SK-N-SH (cell line): Measurements from ENCODE around the gene IFNL1. TPM values are rescaled to one million over a fixed set of nuclear protein-coding genes. Genes with fewer than 3 reads are reported as not detected.

Experiments
- CTCF ChIA-PET: fragments of 300-600, 350-600 bp; formaldehyde crosslinking; extraction: SDS; loops from one replicate; lab custom pipeline; 2021; lab: Yijun Ruan, JAX
- POLR2A ChIA-PET: fragments of 350-600 bp; sonication (Branson Sonifier 250); formaldehyde crosslinking; extraction: SDS; loops from one replicate; lab custom pipeline; 2020; ENCODE audit warnings: antibody characterized with exemption, inconsistent platforms; lab: Yijun Ruan, JAX
- DNase-seq: peaks from one replicate; pipeline ENCODE4 v3.0.0; 2012
- H2AFZ ChIP-seq: fragments of 200-600 bp; sonication (generic); 2 replicates; pipeline ENCODE4 v1.8.1; 2016; ENCODE audit warnings: antibody characterized with exemption, mild to moderate bottlenecking, low read depth
- H3F3A ChIP-seq: fragments of 200-600 bp; sonication (generic); replicated peaks from 2 replicates; pipeline ENCODE3; 2016; ENCODE audit warnings: antibody characterized with exemption, mild to moderate bottlenecking; ENCODE audit not compliant: insufficient read depth
- H3K27ac ChIP-seq, 2 experiments: fragments of 200-500 bp in 1 of 2; fragments of 200-600 bp in 1 of 2; sonication (Bioruptor generic) in 1 of 2; sonication (generic), shearing (Covaris generic) in 1 of 2; 2 replicates each; pipeline versions ENCODE4 v1.5.1 to v1.6.1; 2014 to 2016; ENCODE audit warnings: low read depth in 2 of 2, inconsistent platforms in 1 of 2, low read length in 1 of 2, mild to moderate bottlenecking in 1 of 2, mixed read lengths in 1 of 2
- H3K27me3 ChIP-seq: fragments of 200-600 bp; sonication (generic), shearing (Covaris generic); 2 replicates; pipeline ENCODE4 v1.6.1; 2016; ENCODE audit warnings: mixed run types; ENCODE audit not compliant: insufficient read depth
- H3K36me3 ChIP-seq, 2 experiments: fragments of 200-500 bp in 1 of 2; fragments of 200-600 bp in 1 of 2; sonication (Bioruptor generic) in 1 of 2; sonication (generic) in 1 of 2; replicated peaks in 1 of 2; 2 replicates each; pipeline versions ENCODE3 to v1.5.1; 2014 to 2016; ENCODE audit warnings: low read length in 1 of 2, mild to moderate bottlenecking in 1 of 2; ENCODE audit not compliant: insufficient read depth in 2 of 2, control insufficient read depth in 1 of 2
- H3K4me1 ChIP-seq, 2 experiments: fragments of 200-500 bp in 1 of 2; fragments of 200-600 bp in 1 of 2; sonication (Bioruptor generic) in 1 of 2; sonication (generic), shearing (Covaris generic) in 1 of 2; 2 replicates each; pipeline versions ENCODE4 v1.5.1 to v1.6.1; 2014 to 2016; ENCODE audit warnings: low read depth in 1 of 2, low read length in 1 of 2, mixed run types in 1 of 2; ENCODE audit not compliant: insufficient read depth in 2 of 2, control insufficient read depth in 1 of 2
- H3K4me2 ChIP-seq: fragments of 200-600 bp; sonication (generic), shearing (Covaris generic); 2 replicates; pipeline ENCODE4 v1.6.1; 2017; ENCODE audit warnings: mixed run types
- H3K4me3 ChIP-seq, 2 experiments: fragments of 200-500 bp in 1 of 2; fragments of 200-600 bp in 1 of 2; sonication (Bioruptor generic) in 1 of 2; sonication (generic), shearing (Covaris generic) in 1 of 2; 2 replicates each; pipeline versions ENCODE4 v1.5.1 to v1.8.1; 2014 to 2016; ENCODE audit warnings: low read depth in 2 of 2, inconsistent platforms in 1 of 2, low read length in 1 of 2, mild to moderate bottlenecking in 1 of 2, mixed read lengths in 1 of 2, moderate library complexity in 1 of 2
- H3K79me2 ChIP-seq: fragments of 200-600 bp; sonication (generic); 2 replicates; pipeline ENCODE4 v1.8.1; 2017; ENCODE audit warnings: mild to moderate bottlenecking; ENCODE audit not compliant: insufficient read depth
- H3K9ac ChIP-seq: fragments of 200-600 bp; sonication (generic); 2 replicates; pipeline ENCODE4 v1.6.1; 2017; ENCODE audit warnings: mixed run types
- H3K9me2 ChIP-seq: fragments of 200-600 bp; sonication (generic); 2 replicates; pipeline ENCODE4 v1.6.1; 2017; ENCODE audit warnings: mixed run types
- H3K9me3 ChIP-seq: fragments of 200-600 bp; sonication (generic); 2 replicates; pipeline ENCODE4 v1.6.1; 2017; ENCODE audit warnings: mixed run types, mild to moderate bottlenecking, moderate library complexity
- H4K20me1 ChIP-seq: fragments of 200-600 bp; sonication (generic); 2 replicates; pipeline ENCODE4 v1.6.1; 2017; ENCODE audit warnings: mild to moderate bottlenecking, mixed run types; ENCODE audit not compliant: insufficient read depth
- CHD2 ChIP-seq: fragments of 150-350 bp; IDR thresholded peaks from 2 replicates; pipeline ENCODE4 v1.6.1; 2018; ENCODE audit warnings: low read length; ENCODE audit not compliant: partially characterized antibody
- EP300 ChIP-seq, 2 experiments: IDR thresholded peaks; 2 replicates each; pipeline versions ENCODE4 v1.4.0 to v1.6.1; 2012; ENCODE audit warnings: borderline replicate concordance in 1 of 2, low read depth in 1 of 2, low read length in 1 of 2
- GABPA ChIP-seq: IDR thresholded peaks from 2 replicates; pipeline ENCODE4 v1.4.0; 2012; ENCODE audit warnings: low read depth, mild to moderate bottlenecking
- GATA2 ChIP-seq: sonication (generic); formaldehyde crosslinking; IDR thresholded peaks from 2 replicates; pipeline ENCODE4 v1.5.0; 2020; ENCODE audit warnings: mild to moderate bottlenecking, missing genetic modification reagents
- MEF2A ChIP-seq: IDR thresholded peaks from 2 replicates; pipeline ENCODE4 v1.4.0; 2012; ENCODE audit warnings: low read depth, borderline replicate concordance
- MXI1 ChIP-seq: IDR thresholded peaks from 2 replicates; pipeline ENCODE4 v1.6.1; 2012; ENCODE audit warnings: mild to moderate bottlenecking, low read depth, low read length, improper control_type of control experiment
- NFIC ChIP-seq: IDR thresholded peaks from 2 replicates; pipeline ENCODE4 v1.4.0; 2012; ENCODE audit warnings: borderline replicate concordance
- POLR2AphosphoS5 ChIP-seq: IDR thresholded peaks from 2 replicates; pipeline ENCODE4 v1.6.1; 2012; ENCODE audit warnings: low read depth, low read length
- RAD21 ChIP-seq: IDR thresholded peaks from 2 replicates; pipeline ENCODE4 v1.6.1; 2012; ENCODE audit warnings: mild to moderate bottlenecking, low read length
- RCOR1 ChIP-seq: fragments of 150-350 bp; IDR thresholded peaks from 2 replicates; pipeline ENCODE4 v1.6.1; 2017; ENCODE audit warnings: antibody characterized with exemption, low read length
- RFX5 ChIP-seq: IDR thresholded peaks from 2 replicates; pipeline ENCODE4 v1.6.1; 2012; ENCODE audit warnings: mild to moderate bottlenecking, improper control_type of control experiment, low read length
- RXRA ChIP-seq: IDR thresholded peaks from 2 replicates; pipeline ENCODE4 v1.4.0; 2012; ENCODE audit warnings: low read depth, mild to moderate bottlenecking, borderline replicate concordance
- SIN3A ChIP-seq: IDR thresholded peaks from 2 replicates; pipeline ENCODE4 v1.6.1; 2012; ENCODE audit warnings: low read depth, mild to moderate bottlenecking, low read length, moderate library complexity, borderline replicate concordance
- SMC3 ChIP-seq: IDR thresholded peaks from 2 replicates; pipeline ENCODE4 v1.6.1; 2012; ENCODE audit warnings: low read depth, low read length, improper control_type of control experiment
- whole genome bisulfite sequencing: methylation state at CpG from one replicate; pipeline ENCODE4 v1.1.6; 2017; ENCODE audit warnings: low lambda C conversion rate; 5-methylcytosine and 5-hydroxymethylcytosine counted together
- polyA plus RNA-seq, 3 experiments: library from polyadenylated mRNA; depleted of rRNA; stranded (reverse); fragments of >200 nt; gene quantifications; 2 replicates each; pipeline ENCODE4 v1.2.3, GENCODE V29; 2012
- TF ChIP-seq, protein P1 (sequence below): fragments of 150-350 bp; IDR thresholded peaks from 2 replicates; pipeline ENCODE4 v1.6.1; 2016; ENCODE audit warnings: mild to moderate bottlenecking, low read depth, low read length
- TF ChIP-seq, protein P2 (sequence below): IDR thresholded peaks from 2 replicates; pipeline ENCODE4; 2012
- TF ChIP-seq, protein P3 (sequence below): IDR thresholded peaks from 2 replicates; pipeline ENCODE4 v1.4.0; 2012; ENCODE audit warnings: low read depth, borderline replicate concordance

Gene IFNL1
- polyA plus RNA-seq, 1 of the 3 experiments (the other 2 are of a cell fraction), result not detected

DNA sequence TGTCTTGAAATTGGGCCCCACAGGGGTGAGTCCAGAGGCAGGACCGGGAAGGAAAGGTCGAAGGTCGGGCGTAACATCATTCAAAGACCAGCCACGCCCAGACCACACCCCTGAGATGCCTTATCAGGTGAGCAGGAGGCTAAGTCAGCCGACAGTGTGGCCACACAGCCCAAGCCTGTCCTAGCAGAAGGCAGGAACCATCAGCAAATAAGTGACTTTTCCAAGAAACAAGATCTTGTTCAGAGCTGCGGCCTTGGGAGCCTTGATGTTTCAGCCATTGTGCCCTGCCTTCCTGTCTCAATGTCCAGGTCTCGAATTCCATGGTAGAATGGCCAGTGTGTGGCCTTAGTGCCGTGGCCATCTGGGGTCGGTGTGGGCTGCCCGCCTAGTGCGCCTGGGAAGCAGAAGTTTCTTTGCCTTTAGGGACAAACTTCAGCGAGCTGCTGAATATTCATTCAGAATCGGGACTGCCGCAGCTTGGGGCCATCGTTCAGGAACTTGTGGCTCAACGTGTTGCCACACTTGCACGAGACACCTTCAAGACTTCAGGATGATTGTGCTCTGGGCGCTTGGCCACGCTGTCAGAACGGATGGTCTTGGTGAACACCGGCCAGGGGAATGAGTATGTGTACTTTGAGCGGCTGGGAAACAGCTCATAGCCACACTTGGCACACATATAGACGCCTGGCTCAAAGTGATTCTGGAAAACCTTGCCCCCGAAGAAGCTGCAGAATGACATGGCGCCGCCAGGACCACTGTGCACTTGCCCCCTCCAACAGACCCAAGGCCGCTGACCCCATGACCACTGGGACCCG, 41.5 kb upstream of the IFNL1 start (continued):
- TF ChIP-seq CHD2, result no peak

DNA sequence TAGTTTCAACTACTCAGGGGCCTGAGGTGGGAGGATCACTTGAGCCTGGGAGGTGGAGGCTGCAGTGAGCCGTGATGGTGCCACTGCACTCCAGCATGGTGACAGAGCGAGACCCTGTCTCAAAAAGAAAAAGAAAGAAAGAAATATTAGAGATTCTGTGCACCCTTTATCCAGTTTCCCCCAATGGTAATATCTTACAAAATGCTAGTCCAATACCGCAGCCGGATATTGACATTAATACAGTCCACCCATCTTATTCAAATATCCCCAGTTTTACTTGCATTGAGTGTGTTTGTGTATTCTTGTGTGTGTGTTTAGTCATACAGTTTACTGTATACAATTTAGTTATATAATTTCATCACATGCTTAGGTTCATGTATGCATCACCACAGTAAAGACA, 39.0 kb upstream of the IFNL1 start:
- POLR2A ChIA-PET, result no interaction called here
- H3K9me3 ChIP-seq, result no peaks in the 10 kb centered on the region
- TF ChIP-seq MXI1 (no peak), EP300 (IDR thresholded peaks at IDR 0.05; ENCODE audit: borderline replicate concordance in 1 of 2, low read depth in 1 of 2, low read length in 1 of 2) (no peak), NFIC (no peak), POLR2AphosphoS5 (no peak), MEF2A (no peak), SIN3A (no peak), RAD21 (no peak), CHD2 (no peak), SMC3 (no peak), GABPA (no peak), RCOR1 (no peak)
- TF ChIP-seq, protein P1, sequence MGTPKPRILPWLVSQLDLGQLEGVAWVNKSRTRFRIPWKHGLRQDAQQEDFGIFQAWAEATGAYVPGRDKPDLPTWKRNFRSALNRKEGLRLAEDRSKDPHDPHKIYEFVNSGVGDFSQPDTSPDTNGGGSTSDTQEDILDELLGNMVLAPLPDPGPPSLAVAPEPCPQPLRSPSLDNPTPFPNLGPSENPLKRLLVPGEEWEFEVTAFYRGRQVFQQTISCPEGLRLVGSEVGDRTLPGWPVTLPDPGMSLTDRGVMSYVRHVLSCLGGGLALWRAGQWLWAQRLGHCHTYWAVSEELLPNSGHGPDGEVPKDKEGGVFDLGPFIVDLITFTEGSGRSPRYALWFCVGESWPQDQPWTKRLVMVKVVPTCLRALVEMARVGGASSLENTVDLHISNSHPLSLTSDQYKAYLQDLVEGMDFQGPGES, result no peak
- TF ChIP-seq, protein P2, sequence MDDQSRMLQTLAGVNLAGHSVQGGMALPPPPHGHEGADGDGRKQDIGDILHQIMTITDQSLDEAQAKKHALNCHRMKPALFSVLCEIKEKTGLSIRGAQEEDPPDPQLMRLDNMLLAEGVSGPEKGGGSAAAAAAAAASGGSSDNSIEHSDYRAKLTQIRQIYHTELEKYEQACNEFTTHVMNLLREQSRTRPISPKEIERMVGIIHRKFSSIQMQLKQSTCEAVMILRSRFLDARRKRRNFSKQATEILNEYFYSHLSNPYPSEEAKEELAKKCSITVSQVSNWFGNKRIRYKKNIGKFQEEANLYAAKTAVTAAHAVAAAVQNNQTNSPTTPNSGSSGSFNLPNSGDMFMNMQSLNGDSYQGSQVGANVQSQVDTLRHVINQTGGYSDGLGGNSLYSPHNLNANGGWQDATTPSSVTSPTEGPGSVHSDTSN, result no peak
- TF ChIP-seq, all 33 proteins: peak for 0
- no peaks in the 10 kb centered on the region for H3K79me2 ChIP-seq
- DNase-seq, result no peak
- no peaks in the 10 kb centered on the region for H3K9me2 ChIP-seq
- no peak overlapping the region for H3K9ac ChIP-seq
- H3F3A ChIP-seq, result no peaks in the 10 kb centered on the region
- 84% methylated on average over 4 of the region's 4 CpGs for WGBS
- no peak overlapping the region for H3K27ac ChIP-seq
- H2AFZ ChIP-seq, result no peak overlapping the region
- H3K36me3 ChIP-seq, result no peaks in the 10 kb centered on the region
- CTCF ChIA-PET, result no interaction called here
- H3K4me1 ChIP-seq, result peaks cover 0 to 3% of the 10 kb centered on the region in 2 experiments; a peak in 1 of 4 replicates
- no peaks in the 10 kb centered on the region for H4K20me1 ChIP-seq
- H3K4me2 ChIP-seq, result no peak overlapping the region
- H3K4me3 ChIP-seq, result no peak overlapping the region
- H3K27me3 ChIP-seq, result peaks cover 5% of the 10 kb centered on the region; the same call in 1 of the 2 replicates

DNA sequence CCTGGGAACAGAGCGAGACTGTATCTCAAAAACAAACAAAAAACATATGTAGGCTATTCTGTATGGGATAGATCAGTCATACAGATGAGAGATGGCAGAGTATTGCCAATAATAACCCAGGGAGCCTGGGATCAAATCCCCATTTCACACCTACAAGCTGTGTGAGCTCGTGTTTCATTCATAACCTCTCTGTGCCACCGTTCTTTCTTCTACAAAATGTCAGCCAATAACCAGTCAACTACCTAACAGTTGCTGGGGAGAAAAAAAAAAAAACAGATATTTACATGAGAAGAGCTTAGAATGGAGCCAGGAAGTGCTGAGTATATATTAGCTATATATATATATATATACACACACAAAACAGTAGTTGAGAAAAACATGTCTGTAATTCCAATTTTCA, 34.5 kb upstream of the IFNL1 start:
- no peaks in the 10 kb centered on the region for H3K9me3 ChIP-seq
- no peak overlapping the region for H3K27ac ChIP-seq
- ChIA-PET CTCF (no interaction called here), POLR2A (no interaction called here)
- TF ChIP-seq, protein P3, sequence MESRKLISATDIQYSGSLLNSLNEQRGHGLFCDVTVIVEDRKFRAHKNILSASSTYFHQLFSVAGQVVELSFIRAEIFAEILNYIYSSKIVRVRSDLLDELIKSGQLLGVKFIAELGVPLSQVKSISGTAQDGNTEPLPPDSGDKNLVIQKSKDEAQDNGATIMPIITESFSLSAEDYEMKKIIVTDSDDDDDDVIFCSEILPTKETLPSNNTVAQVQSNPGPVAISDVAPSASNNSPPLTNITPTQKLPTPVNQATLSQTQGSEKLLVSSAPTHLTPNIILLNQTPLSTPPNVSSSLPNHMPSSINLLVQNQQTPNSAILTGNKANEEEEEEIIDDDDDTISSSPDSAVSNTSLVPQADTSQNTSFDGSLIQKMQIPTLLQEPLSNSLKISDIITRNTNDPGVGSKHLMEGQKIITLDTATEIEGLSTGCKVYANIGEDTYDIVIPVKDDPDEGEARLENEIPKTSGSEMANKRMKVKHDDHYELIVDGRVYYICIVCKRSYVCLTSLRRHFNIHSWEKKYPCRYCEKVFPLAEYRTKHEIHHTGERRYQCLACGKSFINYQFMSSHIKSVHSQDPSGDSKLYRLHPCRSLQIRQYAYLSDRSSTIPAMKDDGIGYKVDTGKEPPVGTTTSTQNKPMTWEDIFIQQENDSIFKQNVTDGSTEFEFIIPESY, result no peak
- TF ChIP-seq GABPA (no peak), GATA2 (no peak), RXRA (no peak), RCOR1 (no peak), RFX5 (peak; percentile 73; the same call in 1 of the 2 replicates)
- TF ChIP-seq, protein P2, result no peak
- H3K36me3 ChIP-seq, result no peaks in the 10 kb centered on the region
- 49% methylated on average over 3 of the region's 3 CpGs for WGBS
- peaks cover 10% of the 10 kb centered on the region; the same call in 1 of the 2 replicates for H3K27me3 ChIP-seq
- no peak overlapping the region for H3K4me2 ChIP-seq
- H3K79me2 ChIP-seq, result no peaks in the 10 kb centered on the region
- H4K20me1 ChIP-seq, result no peaks in the 10 kb centered on the region
- H3K4me3 ChIP-seq, result no peak overlapping the region
- no peak for DNase-seq
- H3K9me2 ChIP-seq, result no peaks in the 10 kb centered on the region
- no peaks in the 10 kb centered on the region for H3K4me1 ChIP-seq
- no peak overlapping the region for H2AFZ ChIP-seq
- H3K9ac ChIP-seq, result no peak overlapping the region
- H3F3A ChIP-seq, result no peaks in the 10 kb centered on the region
